HG03039 (cell line): ENCODE data around the gene IKBKE.
"Not testable (repeated sequence)": the region's sequence is repeated elsewhere in the genome, so short reads cannot be mapped to it uniquely, and the experiment has no call there.

Experiments used
- ATAC-seq: cut with Tn5 transposase; IDR thresholded peaks from one replicate; pipeline ENCODE4 v1.9.1; 2021; ENCODE audit warnings: mild to moderate bottlenecking, moderate library complexity; ENCODE audit not compliant: unreplicated experiment

IKBKE gene

GRCh38 chr1:206472454-206472853, 2.2 kb downstream of the IKBKE start:
- no peak for ATAC-seq

GRCh38 chr1:206472886-206473285, 2.6 kb downstream of the IKBKE start:
- ATAC-seq: no peak

GRCh38 chr1:206476058-206476457, 5.8 kb downstream of the IKBKE start:
- ATAC-seq: no peak

- ATAC-seq: no peak
Measured at GRCh38 chr1:206476591-206476990, 6.3 kb downstream of the IKBKE start.

- no peak for ATAC-seq
Measured at GRCh38 chr1:206477110-206477509, 6.8 kb downstream of the IKBKE start.

GRCh38 chr1:206477581-206478380, 7.5 kb downstream of the IKBKE start:
- no peak for ATAC-seq

GRCh38 chr1:206478746-206479145, 8.5 kb downstream of the IKBKE start:
- ATAC-seq: no peak

GRCh38 chr1:206479183-206480125, 9.2 kb downstream of the IKBKE start:
- no peak for ATAC-seq

GRCh38 chr1:206480211-206480610, 9.9 kb downstream of the IKBKE start:
- no peak for ATAC-seq

GRCh38 chr1:206482611-206483010, 12.3 kb downstream of the IKBKE start:
- no peak for ATAC-seq

- ATAC-seq: not testable (repeated sequence)
Measured at GRCh38 chr1:206483864-206484263, 13.6 kb downstream of the IKBKE start.

GRCh38 chr1:206484901-206485300, 14.6 kb downstream of the IKBKE start:
- ATAC-seq: no peak

GRCh38 chr1:206486995-206487788, 16.9 kb downstream of the IKBKE start:
- no peak for ATAC-seq

GRCh38 chr1:206487970-206488369, 17.7 kb downstream of the IKBKE start:
- no peak for ATAC-seq

GRCh38 chr1:206488466-206488865, 18.2 kb downstream of the IKBKE start:
- ATAC-seq: no peak

GRCh38 chr1:206489980-206490770, 19.9 kb downstream of the IKBKE start:
- ATAC-seq: no peak

- no peak for ATAC-seq
Measured at GRCh38 chr1:206490771-206491405, 20.6 kb downstream of the IKBKE start.

- no peak for ATAC-seq
Measured at GRCh38 chr1:206491616-206492015, 21.3 kb downstream of the IKBKE start.

GRCh38 chr1:206492589-206492988, 22.3 kb downstream of the IKBKE start:
- no peak for ATAC-seq

GRCh38 chr1:206493279-206493678, 23.0 kb downstream of the IKBKE start:
- no peak for ATAC-seq
